ENCODE measurements around the gene TEDDM1. TPM values are rescaled to one million over a fixed set of nuclear protein-coding genes. Genes with fewer than 3 reads are reported as not detected.

Gene TEDDM1
- total RNA-seq, 1 donor from 2014 or later: not detected

- H3K27ac Mint-ChIP-seq (ENCODE audit: unreplicated experiment): no peak overlapping the region
- no peaks in the 10 kb centered on the region for H3K9me3 Mint-ChIP-seq (ENCODE audit: unreplicated experiment)
- H3K4me1 Mint-ChIP-seq (ENCODE audit: low read depth, unreplicated experiment): no peaks in the 10 kb centered on the region
- TF ChIP-seq, protein P1, sequence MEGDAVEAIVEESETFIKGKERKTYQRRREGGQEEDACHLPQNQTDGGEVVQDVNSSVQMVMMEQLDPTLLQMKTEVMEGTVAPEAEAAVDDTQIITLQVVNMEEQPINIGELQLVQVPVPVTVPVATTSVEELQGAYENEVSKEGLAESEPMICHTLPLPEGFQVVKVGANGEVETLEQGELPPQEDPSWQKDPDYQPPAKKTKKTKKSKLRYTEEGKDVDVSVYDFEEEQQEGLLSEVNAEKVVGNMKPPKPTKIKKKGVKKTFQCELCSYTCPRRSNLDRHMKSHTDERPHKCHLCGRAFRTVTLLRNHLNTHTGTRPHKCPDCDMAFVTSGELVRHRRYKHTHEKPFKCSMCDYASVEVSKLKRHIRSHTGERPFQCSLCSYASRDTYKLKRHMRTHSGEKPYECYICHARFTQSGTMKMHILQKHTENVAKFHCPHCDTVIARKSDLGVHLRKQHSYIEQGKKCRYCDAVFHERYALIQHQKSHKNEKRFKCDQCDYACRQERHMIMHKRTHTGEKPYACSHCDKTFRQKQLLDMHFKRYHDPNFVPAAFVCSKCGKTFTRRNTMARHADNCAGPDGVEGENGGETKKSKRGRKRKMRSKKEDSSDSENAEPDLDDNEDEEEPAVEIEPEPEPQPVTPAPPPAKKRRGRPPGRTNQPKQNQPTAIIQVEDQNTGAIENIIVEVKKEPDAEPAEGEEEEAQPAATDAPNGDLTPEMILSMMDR (IDR thresholded peaks at IDR 0.05; ENCODE audit: partially characterized antibody, unreplicated experiment): no peak
- no peak for DNase-seq
- H3K4me3 Mint-ChIP-seq (ENCODE audit: unreplicated experiment): no peak overlapping the region
- H3K36me3 Mint-ChIP-seq (ENCODE audit: unreplicated experiment): no peaks in the 10 kb centered on the region
- H3K27me3 Mint-ChIP-seq (ENCODE audit: unreplicated experiment): no peaks in the 10 kb centered on the region
Measured at GRCh38 chr1:182374101-182374834, 26.2 kb downstream of the TEDDM1 start.

DNA sequence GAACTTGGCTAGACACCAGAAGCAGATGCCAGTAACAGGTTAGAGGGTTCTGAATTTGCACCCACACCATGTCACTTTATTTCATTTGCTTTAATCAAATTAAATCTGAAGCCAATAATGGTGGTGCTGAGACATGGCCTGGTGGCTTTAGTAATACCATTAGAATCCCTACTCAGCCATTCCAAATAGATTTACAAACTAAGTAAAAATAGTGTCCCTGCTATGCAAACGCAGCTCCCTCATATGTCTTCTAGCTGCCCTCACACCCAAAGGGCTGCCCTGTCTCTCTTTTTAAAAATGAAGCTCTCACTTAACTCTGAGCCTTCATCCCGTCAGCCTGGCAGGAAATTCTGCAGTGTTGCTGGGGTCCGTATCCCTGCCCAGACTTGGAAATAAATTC, 29.9 kb downstream of the TEDDM1 start:
- Mint-ChIP-seq H3K27me3 (ENCODE audit: unreplicated experiment) (no peaks in the 10 kb centered on the region), H3K27ac (ENCODE audit: unreplicated experiment) (no peak overlapping the region), H3K4me1 (ENCODE audit: low read depth, unreplicated experiment) (no peaks in the 10 kb centered on the region), H3K9me3 (ENCODE audit: unreplicated experiment) (no peaks in the 10 kb centered on the region), H3K36me3 (ENCODE audit: unreplicated experiment) (no peaks in the 10 kb centered on the region), H3K4me3 (ENCODE audit: unreplicated experiment) (no peak overlapping the region)
- TF ChIP-seq, protein P1 (IDR thresholded peaks at IDR 0.05; ENCODE audit: partially characterized antibody, unreplicated experiment): no peak
- DNase-seq: no peak

DNA sequence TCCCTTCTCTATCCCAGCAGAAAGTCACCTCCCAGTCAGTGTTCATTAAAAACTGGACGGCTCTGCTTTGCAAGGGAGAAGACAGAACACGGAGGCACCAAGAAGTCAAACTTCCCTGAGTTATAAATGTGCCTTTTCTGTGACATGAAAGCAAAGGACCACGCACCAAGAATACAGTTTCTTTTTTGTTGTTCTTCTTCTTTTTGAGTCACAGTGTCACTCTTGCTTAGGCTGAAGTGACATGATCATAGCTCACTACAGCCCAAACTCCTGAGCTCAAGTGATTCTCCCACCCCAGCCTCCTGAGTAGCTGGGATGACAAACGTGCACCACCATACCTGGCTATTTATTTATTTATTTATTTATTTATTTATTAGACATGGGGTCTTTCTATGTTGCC, 31.6 kb downstream of the TEDDM1 start:
- Mint-ChIP-seq H3K4me3 (ENCODE audit: unreplicated experiment) (no peak overlapping the region), H3K27ac (ENCODE audit: unreplicated experiment) (no peak overlapping the region), H3K36me3 (ENCODE audit: unreplicated experiment) (no peaks in the 10 kb centered on the region), H3K27me3 (ENCODE audit: unreplicated experiment) (no peaks in the 10 kb centered on the region), H3K4me1 (ENCODE audit: low read depth, unreplicated experiment) (no peaks in the 10 kb centered on the region), H3K9me3 (ENCODE audit: unreplicated experiment) (no peaks in the 10 kb centered on the region)
- TF ChIP-seq, protein P1 (IDR thresholded peaks at IDR 0.05; ENCODE audit: partially characterized antibody, unreplicated experiment): no peak
- no peak for DNase-seq

DNA sequence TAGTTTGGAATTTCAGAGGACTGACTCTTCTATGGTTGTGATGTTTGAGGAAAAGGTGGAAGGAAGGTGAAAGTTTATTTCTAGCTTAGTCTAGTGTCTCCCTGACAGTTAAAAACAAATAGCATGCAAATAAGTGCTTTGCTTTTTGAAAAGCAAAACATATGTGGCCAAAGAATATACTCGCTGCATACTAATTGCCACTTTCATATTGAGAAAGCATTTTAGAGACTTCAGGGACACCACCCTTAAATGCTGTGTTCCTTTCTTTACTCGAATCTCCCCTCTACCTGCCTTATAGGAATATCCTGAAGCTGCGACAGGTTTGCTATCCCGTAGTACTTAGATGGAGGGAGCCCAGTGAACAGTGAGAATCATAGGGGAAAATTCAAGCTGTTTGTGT, 32.1 kb downstream of the TEDDM1 start:
- TF ChIP-seq, protein P1 (IDR thresholded peaks at IDR 0.05; ENCODE audit: partially characterized antibody, unreplicated experiment): no peak
- no peaks in the 10 kb centered on the region for H3K36me3 Mint-ChIP-seq (ENCODE audit: unreplicated experiment)
- H3K27me3 Mint-ChIP-seq (ENCODE audit: unreplicated experiment): no peaks in the 10 kb centered on the region
- H3K27ac Mint-ChIP-seq (ENCODE audit: unreplicated experiment): no peak overlapping the region
- no peaks in the 10 kb centered on the region for H3K4me1 Mint-ChIP-seq (ENCODE audit: low read depth, unreplicated experiment)
- H3K9me3 Mint-ChIP-seq (ENCODE audit: unreplicated experiment): no peaks in the 10 kb centered on the region
- DNase-seq: no peak
- H3K4me3 Mint-ChIP-seq (ENCODE audit: unreplicated experiment): no peak overlapping the region

DNA sequence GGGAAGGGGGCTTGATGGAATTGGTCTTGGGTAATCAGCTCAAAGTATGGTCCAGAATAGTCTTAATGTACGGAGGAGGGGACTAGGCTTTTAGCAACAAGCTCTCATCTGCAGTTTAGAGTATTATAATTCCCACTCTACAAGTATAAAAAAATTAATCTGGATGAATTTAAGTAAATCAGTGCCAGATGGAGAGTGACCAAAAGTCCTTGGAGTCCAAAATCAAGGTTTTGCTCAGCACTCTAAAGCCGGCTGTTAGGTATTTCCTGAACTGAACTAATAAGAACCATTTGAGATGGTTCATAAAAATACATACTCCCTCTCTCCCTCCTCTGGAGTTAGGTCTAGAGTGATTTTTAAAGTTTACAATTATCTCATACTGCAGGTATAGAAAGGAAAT, 32.5 kb downstream of the TEDDM1 start:
- TF ChIP-seq, protein P1 (IDR thresholded peaks at IDR 0.05; ENCODE audit: partially characterized antibody, unreplicated experiment): no peak
- Mint-ChIP-seq H3K9me3 (ENCODE audit: unreplicated experiment) (no peaks in the 10 kb centered on the region), H3K36me3 (ENCODE audit: unreplicated experiment) (no peaks in the 10 kb centered on the region), H3K4me1 (ENCODE audit: low read depth, unreplicated experiment) (no peaks in the 10 kb centered on the region), H3K27me3 (ENCODE audit: unreplicated experiment) (no peaks in the 10 kb centered on the region), H3K27ac (ENCODE audit: unreplicated experiment) (no peak overlapping the region), H3K4me3 (ENCODE audit: unreplicated experiment) (no peak overlapping the region)
- DNase-seq: no peak
